ENCODE data around the gene KCNN2. TPM values are rescaled to one million over a fixed set of nuclear protein-coding genes. Genes with fewer than 3 reads are reported as not detected.

The KCNN2 gene
- total RNA-seq, 2 donors from 2014 or later: 0.69 to 0.84 TPM

DNA sequence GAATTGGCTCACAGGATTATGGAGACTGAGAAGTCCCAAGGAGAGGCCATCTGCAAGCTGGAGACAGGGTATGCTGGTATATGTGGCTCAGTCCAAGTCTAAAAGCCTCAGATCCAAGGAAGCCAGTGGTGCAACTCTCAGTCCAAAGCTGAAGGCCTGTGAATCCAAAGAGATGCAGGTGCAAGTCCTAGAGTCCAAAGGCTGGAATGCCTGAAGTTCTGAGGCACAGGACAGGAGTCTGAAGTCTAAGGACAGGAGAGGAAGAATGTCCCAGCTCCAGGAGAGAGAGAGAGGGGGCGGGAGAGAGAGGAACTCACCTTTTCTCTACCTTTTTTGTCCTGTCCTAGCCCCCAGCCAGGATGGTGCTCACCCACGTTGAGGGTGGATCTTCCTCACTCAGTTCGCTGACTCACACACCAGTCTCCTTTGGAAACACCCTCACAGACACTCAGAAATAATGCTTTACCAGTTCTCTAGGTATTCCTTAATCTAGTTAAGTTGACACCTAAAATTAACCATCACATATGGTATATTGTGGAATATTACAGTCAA is 49.6 kb downstream of the KCNN2 start:
- Histone ChIP-seq H3K9me3 (no peaks in the 10 kb centered on the region), H3K4me3 (no peak overlapping the region), H3K9ac (ENCODE audit: low read depth in 2 of 2, low read length in 2 of 2) (no peak overlapping the region), H3K4me1 (no peaks in the 10 kb centered on the region), H3K27me3 (no peaks in the 10 kb centered on the region), H3K27ac (no peak overlapping the region), H3K36me3 (no peaks in the 10 kb centered on the region)
- intact Hi-C loops (cut with DNase I): no loop called here
- DNase-seq: no peak
- TF ChIP-seq CTCF (IDR thresholded peaks at IDR 0.05): no peak

- Histone ChIP-seq H3K4me3 (no peak overlapping the region), H3K27ac (no peak overlapping the region), H3K4me1 (no peaks in the 10 kb centered on the region), H3K9ac (ENCODE audit: low read depth in 2 of 2, low read length in 2 of 2) (no peak overlapping the region), H3K27me3 (no peaks in the 10 kb centered on the region), H3K36me3 (no peaks in the 10 kb centered on the region), H3K9me3 (no peaks in the 10 kb centered on the region)
- no peak for DNase-seq
- TF ChIP-seq CTCF (IDR thresholded peaks at IDR 0.05): no peak
- intact Hi-C loops (cut with DNase I): no loop called here
Measured at GRCh38 chr5:114412510-114413171, 50.8 kb downstream of the KCNN2 start.

DNA sequence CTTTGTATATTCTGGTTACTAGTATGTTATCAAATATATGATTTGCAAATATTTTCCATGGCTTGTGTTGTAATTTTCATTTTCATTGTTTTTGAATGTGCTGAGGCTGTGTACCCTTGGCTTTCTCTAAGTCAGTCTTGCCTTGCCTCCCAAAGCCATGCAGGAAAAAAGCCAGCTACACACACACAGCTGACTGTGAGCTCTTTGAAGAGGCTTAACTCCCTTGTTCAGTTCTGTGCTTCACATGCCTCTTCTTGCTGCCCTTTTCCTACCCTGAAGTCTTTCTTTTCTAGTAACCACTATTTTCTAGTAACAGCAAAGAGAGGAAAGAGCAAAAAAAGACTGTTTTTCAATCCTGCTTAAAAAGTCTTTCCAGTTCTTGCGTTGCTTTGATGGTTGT is 53.9 kb downstream of the KCNN2 start:
- no peaks in the 10 kb centered on the region for H3K27me3 ChIP-seq
- no peak overlapping the region for H3K4me3 ChIP-seq
- no peak overlapping the region for H3K27ac ChIP-seq
- no peak overlapping the region for H3K9ac ChIP-seq (ENCODE audit: low read depth in 2 of 2, low read length in 2 of 2)
- H3K4me1 ChIP-seq: no peaks in the 10 kb centered on the region
- H3K9me3 ChIP-seq: no peaks in the 10 kb centered on the region
- no peaks in the 10 kb centered on the region for H3K36me3 ChIP-seq
- no peak for TF ChIP-seq CTCF (IDR thresholded peaks at IDR 0.05)
- no peak for DNase-seq
- intact Hi-C loops (cut with DNase I): no loop called here

- intact Hi-C loops (cut with DNase I): no loop called here
- no peaks in the 10 kb centered on the region for H3K9me3 ChIP-seq
- TF ChIP-seq CTCF (IDR thresholded peaks at IDR 0.05): no peak
- no peaks in the 10 kb centered on the region for H3K36me3 ChIP-seq
- H3K4me1 ChIP-seq: no peaks in the 10 kb centered on the region
- DNase-seq: no peak
- no peaks in the 10 kb centered on the region for H3K27me3 ChIP-seq
- no peak overlapping the region for H3K4me3 ChIP-seq
- H3K9ac ChIP-seq (ENCODE audit: low read depth in 2 of 2, low read length in 2 of 2): no peak overlapping the region
- no peak overlapping the region for H3K27ac ChIP-seq
Measured at GRCh38 chr5:114416254-114416653, 54.4 kb downstream of the KCNN2 start.

- Histone ChIP-seq H3K27me3 (no peaks in the 10 kb centered on the region), H3K36me3 (no peaks in the 10 kb centered on the region), H3K9me3 (no peaks in the 10 kb centered on the region), H3K4me1 (no peaks in the 10 kb centered on the region), H3K27ac (no peak overlapping the region), H3K9ac (ENCODE audit: low read depth in 2 of 2, low read length in 2 of 2) (no peak overlapping the region), H3K4me3 (no peak overlapping the region)
- no peak for DNase-seq
- intact Hi-C loops (cut with DNase I): no loop called here
- TF ChIP-seq CTCF (IDR thresholded peaks at IDR 0.05): no peak
Measured at GRCh38 chr5:114417519-114417918, 55.6 kb downstream of the KCNN2 start.
